AG09319 (cell line): ENCODE results near the gene CADM2.

ENCODE experiments used
- DNase-seq: peaks from one replicate; pipeline ENCODE4 v3.0.0-alpha.2; 2010; ENCODE audit warnings: low read depth; ENCODE audit errors: extremely low read depth
- TF ChIP-seq, protein P1 (sequence below): IDR thresholded peaks from 2 replicates; pipeline ENCODE4 v1.5.1; 2011; ENCODE audit warnings: low read depth, mild to moderate bottlenecking, inconsistent platforms, low read length, moderate library complexity

CADM2 gene

DNA sequence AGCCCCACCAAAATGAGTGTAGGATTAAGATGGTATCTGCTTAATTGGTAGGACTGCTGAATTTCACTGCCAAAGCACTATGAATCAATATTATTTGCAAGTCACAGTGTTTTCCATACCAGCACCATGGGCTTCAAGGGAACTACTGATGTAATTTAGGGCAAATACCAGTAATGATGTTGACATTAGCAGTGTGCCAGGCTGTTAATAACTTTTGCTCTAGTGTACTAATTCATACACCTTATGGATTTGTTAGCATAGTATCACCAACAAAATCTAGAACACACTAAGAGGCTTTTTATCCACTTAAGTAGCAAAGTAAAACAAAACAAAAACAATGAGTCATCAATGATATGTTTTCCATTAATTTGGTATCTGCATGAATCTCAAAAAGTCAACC is 888.2 kb downstream of the CADM2 start:
- TF ChIP-seq, protein P1, sequence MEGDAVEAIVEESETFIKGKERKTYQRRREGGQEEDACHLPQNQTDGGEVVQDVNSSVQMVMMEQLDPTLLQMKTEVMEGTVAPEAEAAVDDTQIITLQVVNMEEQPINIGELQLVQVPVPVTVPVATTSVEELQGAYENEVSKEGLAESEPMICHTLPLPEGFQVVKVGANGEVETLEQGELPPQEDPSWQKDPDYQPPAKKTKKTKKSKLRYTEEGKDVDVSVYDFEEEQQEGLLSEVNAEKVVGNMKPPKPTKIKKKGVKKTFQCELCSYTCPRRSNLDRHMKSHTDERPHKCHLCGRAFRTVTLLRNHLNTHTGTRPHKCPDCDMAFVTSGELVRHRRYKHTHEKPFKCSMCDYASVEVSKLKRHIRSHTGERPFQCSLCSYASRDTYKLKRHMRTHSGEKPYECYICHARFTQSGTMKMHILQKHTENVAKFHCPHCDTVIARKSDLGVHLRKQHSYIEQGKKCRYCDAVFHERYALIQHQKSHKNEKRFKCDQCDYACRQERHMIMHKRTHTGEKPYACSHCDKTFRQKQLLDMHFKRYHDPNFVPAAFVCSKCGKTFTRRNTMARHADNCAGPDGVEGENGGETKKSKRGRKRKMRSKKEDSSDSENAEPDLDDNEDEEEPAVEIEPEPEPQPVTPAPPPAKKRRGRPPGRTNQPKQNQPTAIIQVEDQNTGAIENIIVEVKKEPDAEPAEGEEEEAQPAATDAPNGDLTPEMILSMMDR, result no peak
- no peak for DNase-seq

DNA sequence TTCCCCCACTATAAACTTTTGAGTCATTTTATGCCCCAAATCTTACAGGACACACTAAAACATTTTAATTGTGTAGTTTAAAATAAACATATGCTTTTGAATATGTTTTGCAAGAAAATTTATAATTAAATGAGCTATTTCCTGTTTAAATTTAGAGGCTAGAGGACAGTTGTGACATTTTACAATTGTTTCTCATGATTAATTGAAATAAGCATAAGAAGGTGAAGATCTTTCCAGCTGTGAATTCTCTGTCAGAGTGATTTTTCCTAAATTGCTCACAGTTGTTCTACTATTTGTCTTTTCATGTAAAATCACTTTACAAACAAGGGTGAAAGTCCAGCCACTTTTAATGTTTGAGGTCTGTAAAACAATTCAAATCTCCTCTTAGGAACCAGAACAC is 892.3 kb downstream of the CADM2 start:
- TF ChIP-seq, protein P1, result no peak
- DNase-seq, result no peak

DNA sequence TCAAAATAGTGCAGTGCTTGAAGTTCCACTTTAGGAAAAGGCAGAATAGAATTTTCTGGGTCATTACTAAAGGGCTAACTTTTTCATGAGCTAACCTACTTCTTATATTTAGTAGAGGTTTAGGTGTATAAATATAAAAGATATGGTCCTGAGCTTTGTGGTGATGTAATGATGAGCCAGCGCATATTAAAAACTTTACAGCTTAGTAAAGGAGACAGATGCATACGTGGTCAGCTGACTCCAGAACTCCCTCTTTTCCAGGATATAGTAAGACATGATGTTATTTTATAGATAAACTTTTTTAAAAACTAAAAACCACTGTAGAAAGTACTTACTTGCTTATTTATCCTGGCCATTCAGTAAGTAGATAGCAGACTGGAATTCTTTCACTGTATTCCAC is 895.0 kb downstream of the CADM2 start:
- TF ChIP-seq, protein P1, result no peak
- DNase-seq, result no peak

DNA sequence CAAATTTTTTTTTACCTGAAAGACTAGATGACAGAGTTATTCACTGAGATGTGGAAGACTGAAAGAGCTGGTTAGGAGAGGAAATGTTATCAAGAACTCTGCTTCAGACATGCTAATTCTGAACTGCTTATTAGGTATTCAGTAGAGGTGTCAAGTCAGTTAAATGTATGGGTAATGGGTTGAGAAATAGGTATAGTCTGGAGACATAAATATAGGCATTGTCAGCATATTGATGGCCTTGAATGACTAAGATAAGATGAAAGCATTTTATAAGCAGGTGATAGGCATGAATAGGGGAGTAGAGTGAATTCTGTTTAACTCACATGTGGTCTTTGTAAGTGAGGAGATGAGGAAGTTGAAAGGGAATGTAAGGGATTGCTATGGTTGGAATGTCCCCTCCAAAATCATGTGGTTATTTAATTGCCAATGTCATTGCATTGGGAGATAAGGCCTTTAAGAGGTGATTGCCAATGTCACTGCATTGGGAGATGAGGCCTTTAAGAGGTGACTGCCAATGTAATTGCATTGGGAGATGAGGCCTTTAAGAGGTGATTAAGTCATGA is 904.2 kb downstream of the CADM2 start:
- TF ChIP-seq, protein P1, result no peak
- DNase-seq, result no peak

DNA sequence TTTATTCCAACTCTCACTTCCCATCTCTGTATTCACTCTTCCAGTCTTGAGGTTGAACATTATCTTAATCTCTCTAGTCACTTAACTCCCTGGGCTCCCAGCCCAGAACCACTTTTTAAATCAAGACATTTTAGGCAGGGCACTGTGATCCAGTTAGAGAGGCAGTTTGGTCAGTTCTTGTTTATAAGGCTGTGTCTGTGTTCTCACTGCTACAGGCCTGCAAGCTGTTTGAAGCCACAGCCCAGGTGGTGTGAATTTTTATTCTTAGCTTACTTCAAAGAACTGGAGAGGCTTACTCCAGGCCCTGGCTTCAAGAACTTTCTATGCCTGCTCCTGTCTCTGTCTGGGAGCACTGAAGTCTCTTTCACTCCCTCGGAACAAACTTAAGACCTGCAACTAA is 906.1 kb downstream of the CADM2 start:
- no peak for DNase-seq
- TF ChIP-seq, protein P1, result no peak

DNA sequence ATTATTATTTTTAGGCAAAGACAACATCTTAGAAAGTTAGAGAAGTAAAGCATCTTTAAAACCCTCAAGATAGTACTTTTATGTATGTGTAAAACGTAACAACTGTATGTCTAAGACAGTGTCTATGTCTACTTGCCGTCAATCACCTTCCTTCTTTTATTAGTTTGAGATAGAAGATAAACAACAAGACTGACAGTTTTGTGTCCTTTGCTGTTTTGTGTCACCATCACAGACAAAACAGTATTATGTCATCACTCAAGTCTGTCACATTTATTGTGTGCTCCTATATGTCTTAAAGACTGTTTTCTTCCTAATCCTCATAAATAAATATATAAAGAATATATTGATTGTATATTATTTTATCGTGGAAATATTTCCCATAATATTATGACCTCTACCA is 908.3 kb downstream of the CADM2 start:
- TF ChIP-seq, protein P1, result no peak
- no peak for DNase-seq

DNA sequence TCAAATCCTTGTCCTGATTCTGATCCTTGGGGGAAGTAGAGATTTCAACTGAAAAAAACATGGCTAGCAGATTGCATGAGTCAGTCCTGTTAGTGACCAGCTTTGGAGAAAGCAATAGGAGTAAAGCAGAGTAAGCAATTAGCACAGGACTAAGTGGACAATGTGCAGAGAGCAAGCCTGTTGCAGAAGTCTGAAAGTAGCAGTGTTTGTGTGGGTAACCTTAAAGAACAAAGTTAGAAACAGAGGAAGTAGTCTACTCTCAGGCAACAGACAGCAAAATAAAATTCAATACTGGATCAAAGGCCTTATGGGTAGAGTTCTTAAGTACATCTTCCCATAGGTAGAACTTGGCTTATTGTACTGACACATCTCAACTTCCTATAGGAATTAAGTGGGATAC is 916.8 kb downstream of the CADM2 start:
- no peak for DNase-seq
- TF ChIP-seq, protein P1, result no peak
